ENCODE data around the gene SEPHS2. TPM values are rescaled to one million over a fixed set of nuclear protein-coding genes. Genes with fewer than 3 reads are reported as not detected.
A peak's percentile ranks its signal among the peaks of the same experiment; 100 is the strongest.

SEPHS2 gene
- total and polyA plus RNA-seq, 2 experiments from 2014 or later: 29.7 to 43.0 TPM

GRCh38 chr16:30494709-30495108 is 49.0 kb upstream of the SEPHS2 start:
- Histone ChIP-seq H3K27ac (ENCODE audit: low read depth) (no peak overlapping the region), H3K4me3 (no peak overlapping the region), H3K36me3 (ENCODE audit: insufficient read depth) (no peaks in the 10 kb centered on the region), H3K9me2 (ENCODE audit: insufficient read depth) (no peaks in the 10 kb centered on the region), H4K20me1 (replicated peaks; ENCODE audit: insufficient read depth) (no peaks in the 10 kb centered on the region), H3K79me2 (replicated peaks; ENCODE audit: insufficient read depth) (no peaks in the 10 kb centered on the region), H2AFZ (peak overlapping the region; percentile 92), H3K27me3 (ENCODE audit: insufficient read depth) (no peaks in the 10 kb centered on the region), H3K4me2 (no peak overlapping the region), H3F3A (replicated peaks; ENCODE audit: low read depth) (no peaks in the 10 kb centered on the region), H3K4me1 (ENCODE audit: insufficient read depth) (no peaks in the 10 kb centered on the region)
- Mint-ChIP-seq H3K4me3 (no peak overlapping the region), H3K4me1 (peaks cover 4% of the 10 kb centered on the region), H3K27me3 (ENCODE audit: insufficient read depth, low read depth, poor library complexity) (peaks cover 3% of the 10 kb centered on the region), H3K27ac (no peak overlapping the region), H3K9me3 (no peaks in the 10 kb centered on the region; the same call in 2 of the 3 replicates), H3K36me3 (ENCODE audit: low read depth) (no peaks in the 10 kb centered on the region)
- peak; percentile 21 for DNase-seq (ENCODE audit: low spot score)
- peak; percentile 33 for ATAC-seq
- no peak for TF ChIP-seq ZNF114 (CRISPR knock-in tag; IDR thresholded peaks at IDR 0.05)
- TF ChIP-seq CTCF (conservative IDR thresholded peaks at IDR 0.05; ENCODE audit: low read depth in 2 of 2): no peak
- no peak for TF ChIP-seq JUNB (IDR thresholded peaks at IDR 0.05; ENCODE audit: unreplicated experiment)
- no peak for TF ChIP-seq ZNF462 (CRISPR knock-in tag; IDR thresholded peaks at IDR 0.05)
- TF ChIP-seq ETS1 (IDR thresholded peaks at IDR 0.05): no peak
- no peak for TF ChIP-seq CREB1 (CRISPR knock-in tag; IDR thresholded peaks at IDR 0.05; ENCODE audit: low read depth)
- no peak for TF ChIP-seq EZH2 (IDR thresholded peaks at IDR 0.05; ENCODE audit: low read depth, unreplicated experiment)
